Retinal pigment epithelial cell (primary cell): ENCODE results near the gene HAPLN1.
"Not testable (repeated sequence)": the region's sequence is repeated elsewhere in the genome, so short reads cannot be mapped to it uniquely, and the experiment has no call there.

Source experiments
- DNase-seq: peaks from one replicate; pipeline ENCODE4 v3.0.0-alpha.2; 2010; ENCODE audit warnings: low read depth
- H3K4me3 ChIP-seq: 2 replicates; pipeline ENCODE4 v1.5.1; 2011; ENCODE audit warnings: mild to moderate bottlenecking, low read length, control low read depth, moderate library complexity
- TF ChIP-seq, protein P1 (sequence below): conservative IDR thresholded peaks from 2 replicates; pipeline ENCODE4 v1.5.1; 2011; ENCODE audit warnings: low read depth, low read length, control low read depth, inconsistent platforms

The HAPLN1 gene

GRCh38 chr5:83745816-83746215 is 25.2 kb upstream of the HAPLN1 start:
- TF ChIP-seq, protein P1, sequence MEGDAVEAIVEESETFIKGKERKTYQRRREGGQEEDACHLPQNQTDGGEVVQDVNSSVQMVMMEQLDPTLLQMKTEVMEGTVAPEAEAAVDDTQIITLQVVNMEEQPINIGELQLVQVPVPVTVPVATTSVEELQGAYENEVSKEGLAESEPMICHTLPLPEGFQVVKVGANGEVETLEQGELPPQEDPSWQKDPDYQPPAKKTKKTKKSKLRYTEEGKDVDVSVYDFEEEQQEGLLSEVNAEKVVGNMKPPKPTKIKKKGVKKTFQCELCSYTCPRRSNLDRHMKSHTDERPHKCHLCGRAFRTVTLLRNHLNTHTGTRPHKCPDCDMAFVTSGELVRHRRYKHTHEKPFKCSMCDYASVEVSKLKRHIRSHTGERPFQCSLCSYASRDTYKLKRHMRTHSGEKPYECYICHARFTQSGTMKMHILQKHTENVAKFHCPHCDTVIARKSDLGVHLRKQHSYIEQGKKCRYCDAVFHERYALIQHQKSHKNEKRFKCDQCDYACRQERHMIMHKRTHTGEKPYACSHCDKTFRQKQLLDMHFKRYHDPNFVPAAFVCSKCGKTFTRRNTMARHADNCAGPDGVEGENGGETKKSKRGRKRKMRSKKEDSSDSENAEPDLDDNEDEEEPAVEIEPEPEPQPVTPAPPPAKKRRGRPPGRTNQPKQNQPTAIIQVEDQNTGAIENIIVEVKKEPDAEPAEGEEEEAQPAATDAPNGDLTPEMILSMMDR: no peak
- no peak for DNase-seq
- no peak overlapping the region for H3K4me3 ChIP-seq

- no peak overlapping the region for H3K4me3 ChIP-seq
- TF ChIP-seq, protein P1: no peak
- DNase-seq: no peak
These were observed 24.2 kb upstream of the HAPLN1 start for GRCh38 chr5:83744821-83745220.

DNA sequence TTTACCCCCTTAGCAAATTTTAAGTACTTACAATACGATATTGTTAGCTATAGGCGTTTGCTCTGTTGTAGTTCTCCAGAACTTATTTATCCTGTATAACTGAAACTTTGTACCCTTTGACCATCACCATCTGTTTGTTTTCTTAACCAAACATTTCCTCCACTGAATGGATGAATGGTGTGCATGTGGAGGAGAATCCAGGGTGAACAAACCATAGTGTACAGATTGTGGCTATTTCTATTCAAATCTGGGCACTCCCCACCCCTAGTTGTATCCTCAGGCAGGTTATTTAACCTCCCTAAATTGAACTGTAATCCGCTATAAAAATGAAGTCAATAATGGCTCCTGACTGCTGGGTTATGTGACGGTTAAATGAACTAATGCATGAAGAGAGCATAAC is 21.4 kb upstream of the HAPLN1 start:
- DNase-seq: no peak
- H3K4me3 ChIP-seq: no peak overlapping the region
- TF ChIP-seq, protein P1: no peak

DNA sequence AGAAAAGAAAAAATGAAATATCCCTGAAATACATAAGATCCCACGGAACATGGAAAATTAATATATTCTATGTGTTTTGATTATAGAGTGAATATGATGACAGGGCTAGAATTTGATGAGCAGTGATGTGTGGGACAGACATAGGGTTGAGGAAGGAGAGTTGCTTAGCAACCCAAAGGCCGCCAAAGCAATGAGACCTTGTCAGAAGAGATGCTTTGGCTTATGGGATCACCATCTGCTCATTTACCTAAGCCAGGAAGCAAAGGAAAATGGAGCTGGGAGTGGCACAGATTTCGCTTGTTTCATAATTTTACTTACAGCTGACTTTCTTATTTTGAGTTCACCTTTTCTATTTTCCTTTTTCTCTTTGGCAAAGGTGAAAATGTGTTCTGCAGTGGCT is 20.9 kb upstream of the HAPLN1 start:
- TF ChIP-seq, protein P1: no peak
- no peak for DNase-seq
- H3K4me3 ChIP-seq: no peak overlapping the region

- TF ChIP-seq, protein P1: no peak
- H3K4me3 ChIP-seq: no peak overlapping the region
- DNase-seq: no peak
These were observed 20.1 kb upstream of the HAPLN1 start for GRCh38 chr5:83740741-83741140.

GRCh38 chr5:83736169-83736568 is 15.5 kb upstream of the HAPLN1 start:
- H3K4me3 ChIP-seq, DNase-seq: not testable (repeated sequence)

- not testable (repeated sequence) for H3K4me3 ChIP-seq, DNase-seq
These were observed 14.4 kb upstream of the HAPLN1 start for GRCh38 chr5:83735058-83735457.

GRCh38 chr5:83731638-83732037 is 11.0 kb upstream of the HAPLN1 start:
- TF ChIP-seq, protein P1: no peak

More at GRCh38 chr5:83731638-83732037, 11.0 kb upstream of the HAPLN1 start:
- no peak for DNase-seq
- no peak overlapping the region for H3K4me3 ChIP-seq
